Right lobe of liver (tissue), 6 donors: Measurements from ENCODE around the gene SNTB2. TPM values are rescaled to one million over a fixed set of nuclear protein-coding genes. Genes with fewer than 3 reads are reported as not detected.

Source experiments
- ATAC-seq, 4 donors: fragments of 200-7000 bp; cut with Tn5 transposase; one replicate each; pipeline ENCODE4 v1.9.1; 2020; ENCODE audit warnings: mild to moderate bottlenecking in 4 of 4, moderate library complexity in 4 of 4
- DNase-seq, 3 donors: peaks; one replicate each; pipeline ENCODE4 v3.0.0-alpha.2; 2020
- H3K27ac ChIP-seq, 3 donors: fragments of 200-600 bp; one replicate each; pipeline ENCODE4 v1.8.0; 2022
- H3K27me3 ChIP-seq, 2 donors: fragments of 200-600 bp; one replicate each; pipeline ENCODE4 v1.8.0; 2022
- H3K36me3 ChIP-seq, 4 donors: fragments of 200-600 bp; sonication (generic) in 1 of 4; one replicate each; pipeline versions ENCODE4 v1.5.1 to v1.8.0; 2017 to 2022; ENCODE audit warnings: control low read depth in 1 of 4
- H3K4me1 ChIP-seq, 4 donors: fragments of 200-600 bp; sonication (generic) in 1 of 4; one replicate each; pipeline versions ENCODE4 v1.5.1 to v1.8.0; 2017 to 2022; ENCODE audit warnings: control low read depth in 1 of 4
- H3K4me3 ChIP-seq, 3 donors: fragments of 200-600 bp; one replicate each; pipeline ENCODE4 v1.8.0; 2022
- H3K9me3 ChIP-seq, 4 donors: fragments of 200-600 bp; sonication (generic) in 1 of 4; one replicate each; pipeline versions ENCODE4 v1.5.1 to v1.8.0; 2017 to 2022; ENCODE audit warnings: control low read depth in 1 of 4
- CTCF ChIP-seq, 4 donors: fragments of 200-600 bp in 3 of 4; fragments of 450-650 bp in 1 of 4; IDR thresholded peaks; one replicate each; pipeline versions ENCODE4 v1.5.1 to v1.8.0; 2016 to 2022; ENCODE audit warnings: antibody characterized with exemption in 4 of 4, mild to moderate bottlenecking in 2 of 4
- POLR2A ChIP-seq: fragments of 450-650 bp; IDR thresholded peaks from one replicate; pipeline ENCODE4 v1.6.1; 2017; ENCODE audit warnings: antibody characterized with exemption, mild to moderate bottlenecking
- WGBS: methylation state at CpG from one replicate; pipeline ENCODE4 v1.1.6; 2018; ENCODE audit warnings: low coverage, low lambda C conversion rate; ENCODE audit not compliant: insufficient coverage; ENCODE audit errors: missing lambda C conversion rate; 5-methylcytosine and 5-hydroxymethylcytosine counted together
- intact Hi-C, 2 donors: fragments of 100-400 bp; cut with DNase I; formaldehyde crosslinking; loops; one replicate each; pipeline versions ENCODE4 v1.11.2 to v1.14.1; 2022
- total RNA-seq, 6 experiments: library from RNA; depleted of rRNA in 2 of 6; stranded (reverse); fragments of >200 nt in 2 of 6; fragmentation: NEBNext Ultra II Directional in 3 of 6; extraction: Animal tissue kit (Norgen Biotek cat#: 25700) in 3 of 6; gene quantifications; one replicate each; pipeline versions ENCODE4 v1.1.0 to v1.2.4, GENCODE V29; 2016 to 2023
- donor health status: DM: no; HTN: yes; CAD: no.
- donor health status: DM: no; HTN: no; CAD: no.
- donor health status: DM: no; HTN: no; CAD: no.
- donor health status: DM: no; HTN: yes; CAD: no.
- donor health status: DM: no; HTN: yes; CAD: no.

Gene SNTB2
- total RNA-seq, 6 experiments from 2014 or later: 7.5 to 13.9 (median 10.6) TPM

DNA sequence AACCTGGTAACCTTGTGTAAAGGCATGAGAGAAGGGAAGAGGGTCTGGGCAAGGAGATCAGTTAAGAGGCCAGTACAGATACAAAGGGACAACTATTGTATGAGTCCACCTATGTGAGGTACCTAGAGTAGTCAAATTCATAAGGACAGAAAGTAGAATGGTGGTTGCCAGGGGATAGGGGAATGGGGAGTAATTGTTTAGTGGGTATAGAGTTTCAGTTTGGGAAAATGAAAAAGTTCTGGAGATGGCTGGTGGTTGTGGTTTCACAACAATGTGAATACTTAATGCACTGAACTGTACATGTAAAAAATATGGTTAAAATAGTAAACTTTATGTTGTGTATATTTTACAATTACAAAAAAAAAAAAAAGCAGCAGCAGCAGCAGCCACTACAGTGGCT lies 49.4 kb downstream of the SNTB2 start:
- Histone ChIP-seq H3K9me3 (no peaks in the 10 kb centered on the region), H3K27me3 (no peaks in the 10 kb centered on the region), H3K4me3 (no peak overlapping the region), H3K4me1 (no peaks in the 10 kb centered on the region), H3K27ac (no peak overlapping the region), H3K36me3 (no peaks in the 10 kb centered on the region)
- ATAC-seq: no peak
- no peak for DNase-seq
- TF ChIP-seq CTCF (IDR thresholded peaks at IDR 0.05) (no peak), POLR2A (no peak)
- intact Hi-C loops: no loop called here

DNA sequence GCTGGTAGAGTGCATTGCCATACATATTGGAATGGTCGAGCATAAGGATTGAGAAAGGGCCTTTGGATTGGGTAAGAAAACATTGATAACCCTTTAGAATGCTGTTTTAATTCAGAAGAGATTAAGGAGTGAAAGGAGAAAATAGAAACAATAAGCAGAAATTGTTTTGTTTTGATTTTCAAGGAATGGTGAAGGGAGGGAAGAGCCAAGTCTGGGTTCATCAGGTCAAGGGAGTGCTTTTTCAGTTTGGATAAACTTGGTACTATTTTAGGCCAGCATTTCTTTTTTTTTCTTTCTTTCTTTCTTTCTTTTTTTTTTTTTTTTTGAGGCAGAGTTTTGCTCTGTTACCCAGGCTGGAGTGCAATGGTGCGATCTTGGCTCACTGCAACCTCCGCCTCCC lies 50.3 kb downstream of the SNTB2 start:
- intact Hi-C loops: no loop called here
- WGBS: 84% methylated on average over 3 of the region's 3 CpGs
- Histone ChIP-seq H3K4me1 (no peaks in the 10 kb centered on the region), H3K36me3 (no peaks in the 10 kb centered on the region), H3K27ac (no peak overlapping the region), H3K4me3 (no peak overlapping the region), H3K9me3 (no peaks in the 10 kb centered on the region), H3K27me3 (no peaks in the 10 kb centered on the region)
- TF ChIP-seq CTCF (IDR thresholded peaks at IDR 0.05): no peak
- DNase-seq (no peak), ATAC-seq (no peak)

DNA sequence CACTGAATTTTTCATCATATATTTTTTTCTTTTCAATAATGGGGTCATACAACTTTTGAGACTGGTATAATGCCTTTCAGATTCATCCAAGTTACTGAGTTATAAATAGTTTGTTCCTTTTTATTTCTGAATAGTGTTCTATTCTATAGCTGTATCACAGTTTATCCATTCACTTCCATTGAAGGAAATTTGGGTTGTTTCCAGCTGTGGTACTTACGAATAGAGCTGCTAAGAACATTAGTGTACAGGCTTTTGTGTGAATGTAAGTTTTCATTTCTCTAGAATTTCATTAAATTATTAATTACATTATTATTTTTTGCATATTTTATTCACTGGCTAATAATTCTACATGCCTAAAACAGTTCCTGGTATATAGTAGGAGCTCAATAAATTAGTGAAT lies 52.9 kb downstream of the SNTB2 start:
- no peaks in the 10 kb centered on the region for H3K9me3 ChIP-seq
- TF ChIP-seq POLR2A (no peak), CTCF (IDR thresholded peaks at IDR 0.05) (no peak)
- no peak for ATAC-seq
- no peak for DNase-seq
- intact Hi-C loops: no loop called here
- no peaks in the 10 kb centered on the region for H3K36me3 ChIP-seq
- H3K27me3 ChIP-seq: no peaks in the 10 kb centered on the region
- H3K4me3 ChIP-seq: no peak overlapping the region
- H3K4me1 ChIP-seq: no peaks in the 10 kb centered on the region
- H3K27ac ChIP-seq: no peak overlapping the region
- WGBS: 64% methylated on average over 1 of the region's 1 CpG

DNA sequence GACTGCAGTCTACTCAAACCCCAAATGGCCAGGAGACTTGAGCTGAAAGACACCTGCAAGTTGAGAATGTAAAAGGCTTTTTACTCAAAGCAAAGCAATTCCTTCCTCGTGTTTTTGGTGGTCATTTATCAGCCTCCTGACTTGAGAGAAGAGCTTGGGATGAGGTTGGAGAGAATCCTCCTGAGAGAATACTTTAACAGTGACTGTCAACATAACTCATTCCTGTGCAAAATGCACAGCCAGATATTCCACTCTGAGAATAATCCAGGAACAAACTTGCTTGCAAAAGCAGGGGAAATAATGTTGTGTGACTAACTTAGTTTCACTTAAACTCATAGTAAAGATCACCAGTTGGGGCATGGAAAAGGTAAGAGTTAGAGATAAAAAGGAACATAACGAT lies 53.4 kb downstream of the SNTB2 start:
- ATAC-seq: no peak
- TF ChIP-seq POLR2A (no peak), CTCF (IDR thresholded peaks at IDR 0.05) (no peak)
- DNase-seq: no peak
- no peak overlapping the region for H3K27ac ChIP-seq
- no peaks in the 10 kb centered on the region for H3K27me3 ChIP-seq
- H3K36me3 ChIP-seq: no peaks in the 10 kb centered on the region
- intact Hi-C loops: no loop called here
- no peak overlapping the region for H3K4me3 ChIP-seq
- no peaks in the 10 kb centered on the region for H3K9me3 ChIP-seq
- no peaks in the 10 kb centered on the region for H3K4me1 ChIP-seq
- WGBS: 77% methylated on average over 2 of the region's 2 CpGs

DNA sequence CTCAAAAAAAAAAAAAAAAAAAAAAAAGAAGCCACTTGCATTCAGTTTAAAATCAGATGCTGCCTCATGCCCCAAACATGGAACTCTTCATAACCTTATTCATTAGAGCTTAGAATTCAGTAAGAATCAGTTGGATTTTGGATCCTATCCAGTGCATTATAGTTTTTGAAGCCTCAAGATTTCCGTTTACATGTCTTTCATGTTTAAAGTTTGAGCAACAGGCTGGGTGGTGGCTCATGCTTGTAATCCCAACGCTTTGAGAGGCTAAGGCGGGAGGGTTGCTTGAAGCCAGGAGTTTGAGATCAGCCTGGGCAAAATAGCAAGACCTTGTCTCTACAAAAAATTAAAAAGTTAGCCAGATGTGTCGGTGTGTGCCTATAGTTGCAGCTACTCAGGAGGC lies 55.0 kb downstream of the SNTB2 start:
- ATAC-seq: no peak
- TF ChIP-seq CTCF (IDR thresholded peaks at IDR 0.05): no peak
- peaks cover 0 to 5% (median 0%) of the 10 kb centered on the region in 4 donors for H3K36me3 ChIP-seq

More for the DNA sequence above, 55.0 kb downstream of the SNTB2 start:
- no peaks in the 10 kb centered on the region for H3K27me3 ChIP-seq
- H3K27ac ChIP-seq: no peak overlapping the region
- no peak overlapping the region for H3K4me3 ChIP-seq
- no peaks in the 10 kb centered on the region for H3K9me3 ChIP-seq
- DNase-seq: no peak
- no peaks in the 10 kb centered on the region for H3K4me1 ChIP-seq
- intact Hi-C loops: no loop called here
- 93% methylated on average over 4 of the region's 4 CpGs for WGBS
